NCI-H187 treated with DMSO at 0.1 percent for 48 hours (cell line): ENCODE data around the gene MTX3.
A peak's percentile ranks its signal among the peaks of the same experiment; 100 is the strongest.

ENCODE experiments used
- DNase-seq: peaks from one replicate; lab custom pipeline; 2025; lab: John Stamatoyannopoulos, UW

Gene MTX3

GRCh38 chr5:79934681-79935080 is 56.4 kb downstream of the MTX3 start:
- no peak for DNase-seq

GRCh38 chr5:79932510-79933504 is 58.3 kb downstream of the MTX3 start:
- DNase-seq = no peak

- DNase-seq = no peak
These were observed 59.2 kb downstream of the MTX3 start for GRCh38 chr5:79931866-79932265.

- DNase-seq = no peak
These were observed 59.7 kb downstream of the MTX3 start for GRCh38 chr5:79931409-79931808.

- peak; percentile 61 for DNase-seq
These were observed 62.0 kb downstream of the MTX3 start for GRCh38 chr5:79929095-79929494.
